ENCODE measurements around the gene AJM1.
"Not testable (repeated sequence)": the region's sequence is repeated elsewhere in the genome, so short reads cannot be mapped to it uniquely, and the experiment has no call there.

AJM1 gene

GRCh38 chr9:136829981-136830885 lies 12.0 kb upstream of the AJM1 start:
- no peak for TF ChIP-seq CTCF (IDR thresholded peaks at IDR 0.05; ENCODE audit: low read depth, low read length, missing control alignments)
- H3K4me3 ChIP-seq (ENCODE audit: low read depth, low read length): no peak overlapping the region
- no peak for DNase-seq (ENCODE audit: low read depth)

DNA sequence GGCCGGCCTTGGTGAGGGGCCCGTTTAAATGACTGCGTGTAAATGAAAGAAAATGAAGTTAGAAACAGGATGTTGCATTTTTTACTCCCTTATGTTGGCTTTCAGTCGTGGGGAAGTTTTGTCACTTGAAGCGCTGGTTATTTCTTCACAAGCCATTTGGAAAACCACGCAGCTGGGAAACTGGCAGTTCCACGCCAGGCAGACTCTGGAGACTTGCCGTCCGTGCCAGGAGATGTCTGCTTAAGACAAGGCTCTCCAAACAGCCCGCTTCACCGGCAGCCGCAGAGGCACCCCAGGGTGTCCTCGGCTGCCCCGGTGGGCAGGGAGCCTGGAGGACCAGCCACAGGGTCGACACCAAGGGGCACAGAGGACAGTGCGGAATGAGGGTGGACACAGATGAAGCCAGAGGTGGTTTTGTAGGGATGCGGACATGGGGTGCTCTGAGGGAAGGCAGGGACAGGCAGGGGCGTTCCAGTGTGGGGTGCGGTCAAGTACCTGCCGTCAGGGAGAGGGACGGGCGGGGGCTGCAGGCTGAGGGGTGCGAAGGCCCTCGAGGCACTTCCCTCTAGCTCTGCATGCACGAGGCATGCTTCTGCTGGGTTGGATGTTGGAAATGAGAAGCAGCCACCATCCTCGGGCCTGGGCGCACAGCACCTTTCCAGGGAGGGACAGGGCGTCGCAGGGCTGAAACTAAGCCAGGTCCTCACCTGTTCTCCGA lies 11.1 kb upstream of the AJM1 start:
- TF ChIP-seq CTCF (IDR thresholded peaks at IDR 0.05; ENCODE audit: low read depth, low read length, missing control alignments): no peak
- no peak for DNase-seq (ENCODE audit: low read depth)
- H3K4me3 ChIP-seq (ENCODE audit: low read depth, low read length): no peak overlapping the region

GRCh38 chr9:136831720-136832104 lies 10.6 kb upstream of the AJM1 start:
- TF ChIP-seq CTCF (IDR thresholded peaks at IDR 0.05; ENCODE audit: low read depth, low read length, missing control alignments): no peak
- H3K4me3 ChIP-seq (ENCODE audit: low read depth, low read length): no peak overlapping the region
- DNase-seq (ENCODE audit: low read depth): no peak

- DNase-seq (ENCODE audit: low read depth): no peak
- no peak for TF ChIP-seq CTCF (IDR thresholded peaks at IDR 0.05; ENCODE audit: low read depth, low read length, missing control alignments)
- no peak overlapping the region for H3K4me3 ChIP-seq (ENCODE audit: low read depth, low read length)
These were observed 9.7 kb upstream of the AJM1 start for GRCh38 chr9:136832581-136832980.

DNA sequence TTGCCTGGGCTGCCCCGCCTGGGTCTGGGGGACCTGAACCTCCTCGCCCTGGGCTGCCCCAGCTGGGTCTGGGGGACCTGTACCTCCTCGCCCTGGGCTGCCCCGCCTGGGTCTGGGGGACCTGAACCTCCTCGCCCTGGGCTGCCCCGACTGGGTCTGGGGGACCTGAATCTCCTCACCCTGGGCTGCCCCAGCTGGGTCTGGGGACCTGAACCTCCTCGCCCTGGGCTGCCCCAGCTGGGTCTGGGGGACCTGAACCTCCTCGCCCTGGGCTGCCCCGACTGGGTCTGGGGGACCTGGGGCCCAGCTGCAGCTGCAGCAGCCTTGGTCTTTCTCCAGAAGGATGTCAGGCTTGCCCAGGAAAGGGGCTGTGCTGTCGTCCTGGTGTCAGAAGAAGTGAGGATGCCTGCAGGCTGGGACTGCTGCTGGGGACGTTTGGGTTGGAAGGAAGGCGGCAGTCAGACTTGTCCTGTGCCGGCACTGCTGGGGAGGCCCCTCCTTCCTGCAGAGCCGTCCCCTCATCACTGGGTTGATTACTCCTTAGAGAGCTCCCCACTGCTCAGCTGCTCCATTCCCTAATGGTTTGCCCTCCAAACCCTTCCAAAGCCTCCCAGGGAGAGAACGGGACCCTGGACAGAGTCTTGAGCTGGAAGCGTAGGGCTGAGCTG lies 8.8 kb upstream of the AJM1 start:
- not testable (repeated sequence) for DNase-seq (ENCODE audit: low read depth); H3K4me3 ChIP-seq (ENCODE audit: low read depth, low read length)

- no peak for DNase-seq (ENCODE audit: low read depth)
- no peak overlapping the region for H3K4me3 ChIP-seq (ENCODE audit: low read depth, low read length)
- TF ChIP-seq CTCF (IDR thresholded peaks at IDR 0.05; ENCODE audit: low read depth, low read length, missing control alignments): no peak
These were observed 6.9 kb upstream of the AJM1 start for GRCh38 chr9:136835162-136835931.

Measured in GM12864 (cell line).